Effector memory CD4-positive, alpha-beta T cell (primary cell): ENCODE data around the gene KCNH2.
A peak's percentile ranks its signal among the peaks of the same experiment; 100 is the strongest.

Experiments
- DNase-seq, 3 donors: peaks; one replicate each; pipeline ENCODE4 v3.0.0-alpha.2; 2020
- H3K27ac ChIP-seq: 2 replicates; pipeline ENCODE4 v1.7.0; 2013; ENCODE audit warnings: mild to moderate bottlenecking, low read length, moderate library complexity; ENCODE audit not compliant: insufficient read depth, poor library complexity, severe bottlenecking
- H3K27me3 ChIP-seq: replicated peaks from 2 replicates; pipeline ENCODE4 v1.7.0; 2013; ENCODE audit warnings: mild to moderate bottlenecking, low read length; ENCODE audit not compliant: insufficient read depth, control insufficient read depth, poor library complexity, severe bottlenecking
- H3K36me3 ChIP-seq: 2 replicates; pipeline ENCODE4 v1.7.0; 2013; ENCODE audit warnings: mild to moderate bottlenecking, low read length, moderate library complexity; ENCODE audit not compliant: control insufficient read depth, insufficient read depth
- H3K4me1 ChIP-seq: 2 replicates; pipeline ENCODE4 v1.7.0; 2013; ENCODE audit warnings: low read length, mild to moderate bottlenecking; ENCODE audit not compliant: control insufficient read depth, insufficient read depth, poor library complexity, severe bottlenecking
- H3K4me3 ChIP-seq: 2 replicates; pipeline ENCODE4 v1.7.0; 2013; ENCODE audit warnings: low read length, low read depth, mild to moderate bottlenecking; ENCODE audit not compliant: insufficient read depth, poor library complexity, severe bottlenecking
- H3K9me3 ChIP-seq: 2 replicates; pipeline ENCODE4 v1.7.0; 2013; ENCODE audit warnings: mild to moderate bottlenecking, low read length, moderate library complexity; ENCODE audit not compliant: control insufficient read depth

KCNH2 gene

DNA sequence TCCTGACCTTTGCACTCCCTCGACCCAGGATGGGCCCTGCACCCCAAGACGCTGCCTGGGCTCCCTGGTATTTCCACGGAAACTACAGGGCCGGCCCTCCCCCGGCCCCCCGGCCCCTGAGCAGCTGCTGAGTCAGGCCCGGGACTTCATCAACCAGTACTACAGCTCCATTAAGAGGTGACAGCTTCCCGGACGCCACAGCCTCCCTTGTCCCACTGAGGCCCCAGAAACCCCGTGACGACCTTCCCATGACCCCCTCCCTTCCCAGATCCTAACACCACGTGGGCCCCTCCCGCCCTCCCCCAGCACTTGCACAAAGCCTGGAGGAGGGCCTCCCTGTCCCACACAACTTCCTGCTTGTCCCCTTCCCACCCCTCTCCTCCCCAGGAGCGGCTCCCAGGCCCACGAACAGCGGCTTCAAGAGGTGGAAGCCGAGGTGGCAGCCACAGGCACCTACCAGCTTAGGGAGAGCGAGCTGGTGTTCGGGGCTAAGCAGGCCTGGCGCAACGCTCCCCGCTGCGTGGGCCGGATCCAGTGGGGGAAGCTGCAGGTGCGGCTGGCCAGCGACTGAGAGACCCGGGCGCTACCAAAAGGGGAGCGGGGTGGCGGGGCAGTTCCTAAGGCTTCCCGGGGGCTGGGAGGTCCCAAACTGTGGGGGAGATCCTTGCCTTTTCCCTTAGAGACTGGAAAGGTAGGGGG lies 18.4 kb upstream of the KCNH2 start:
- Histone ChIP-seq H3K36me3 (peaks cover 2% of the 10 kb centered on the region), H3K27ac (no peak overlapping the region), H3K27me3 (no peaks in the 10 kb centered on the region), H3K9me3 (no peaks in the 10 kb centered on the region), H3K4me3 (no peak overlapping the region), H3K4me1 (peaks cover 48% of the 10 kb centered on the region)
- DNase-seq: no peak

GRCh38 chr7:150994838-150995510 lies 16.9 kb upstream of the KCNH2 start:
- DNase-seq: no peak
- Histone ChIP-seq H3K4me1 (peaks cover 48% of the 10 kb centered on the region), H3K4me3 (peak overlapping the region; percentile 32), H3K9me3 (peaks cover 5% of the 10 kb centered on the region), H3K27ac (peak overlapping the region; percentile 47), H3K36me3 (no peaks in the 10 kb centered on the region), H3K27me3 (no peaks in the 10 kb centered on the region)

- Histone ChIP-seq H3K4me3 (peak overlapping the region; percentile 32), H3K9me3 (peaks cover 10% of the 10 kb centered on the region), H3K4me1 (peaks cover 43% of the 10 kb centered on the region), H3K27ac (peak overlapping the region; percentile 47), H3K36me3 (no peaks in the 10 kb centered on the region), H3K27me3 (no peaks in the 10 kb centered on the region)
- DNase-seq: no peak
Observed at GRCh38 chr7:150994141-150994837, 16.2 kb upstream of the KCNH2 start.

DNA sequence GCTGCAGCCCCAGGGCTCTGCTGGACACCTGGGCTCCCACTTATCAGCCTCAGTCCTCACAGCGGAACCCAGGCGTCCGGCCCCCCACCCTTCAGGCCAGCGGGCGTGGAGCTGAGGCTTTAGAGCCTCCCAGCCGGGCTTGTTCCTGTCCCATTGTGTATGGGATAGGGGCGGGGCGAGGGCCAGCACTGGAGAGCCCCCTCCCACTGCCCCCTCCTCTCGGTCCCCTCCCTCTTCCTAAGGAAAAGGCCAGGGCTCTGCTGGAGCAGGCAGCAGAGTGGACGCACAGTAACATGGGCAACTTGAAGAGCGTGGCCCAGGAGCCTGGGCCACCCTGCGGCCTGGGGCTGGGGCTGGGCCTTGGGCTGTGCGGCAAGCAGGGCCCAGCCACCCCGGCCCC lies 15.4 kb upstream of the KCNH2 start:
- DNase-seq: no peak

GRCh38 chr7:150992833-150993302 lies 14.7 kb upstream of the KCNH2 start:
- no peak overlapping the region for H3K4me3 ChIP-seq
- H3K27me3 ChIP-seq: no peaks in the 10 kb centered on the region
- no peaks in the 10 kb centered on the region for H3K36me3 ChIP-seq
- H3K9me3 ChIP-seq: peaks cover 10% of the 10 kb centered on the region
- no peak for DNase-seq
- H3K27ac ChIP-seq: no peak overlapping the region
- peaks cover 43% of the 10 kb centered on the region for H3K4me1 ChIP-seq

More for the DNA sequence above, 15.4 kb upstream of the KCNH2 start:
- Histone ChIP-seq H3K9me3 (peaks cover 10% of the 10 kb centered on the region), H3K27me3 (no peaks in the 10 kb centered on the region), H3K4me1 (peaks cover 43% of the 10 kb centered on the region), H3K36me3 (no peaks in the 10 kb centered on the region), H3K27ac (no peak overlapping the region), H3K4me3 (no peak overlapping the region)

DNA sequence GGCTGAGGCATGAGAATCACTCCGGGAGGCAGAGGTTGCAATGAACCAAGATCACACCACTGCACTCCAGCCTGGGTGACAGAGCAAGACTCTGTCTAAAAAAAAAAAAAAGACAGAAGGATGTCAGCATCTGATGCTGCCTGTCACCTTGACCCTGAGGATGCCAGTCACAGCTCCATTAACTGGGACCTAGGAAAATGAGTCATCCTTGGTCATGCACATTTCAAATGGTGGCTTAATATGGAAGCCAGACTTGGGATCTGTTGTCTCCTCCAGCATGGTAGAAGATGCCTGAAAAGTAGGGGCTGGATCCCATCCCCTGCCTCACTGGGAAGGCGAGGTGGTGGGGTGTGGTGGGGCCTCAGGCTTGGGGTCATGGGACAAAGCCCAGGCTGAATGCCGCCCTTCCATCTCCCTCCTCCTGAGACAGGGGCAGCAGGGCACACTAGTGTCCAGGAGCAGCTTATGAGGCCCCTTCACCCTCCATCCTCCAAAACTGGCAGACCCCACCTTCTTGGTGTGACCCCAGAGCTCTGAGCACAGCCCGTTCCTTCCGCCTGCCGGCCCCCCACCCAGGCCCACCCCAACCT lies 14.0 kb upstream of the KCNH2 start:
- Histone ChIP-seq H3K27ac (no peak overlapping the region), H3K4me1 (peaks cover 46% of the 10 kb centered on the region), H3K27me3 (no peaks in the 10 kb centered on the region), H3K4me3 (no peak overlapping the region), H3K36me3 (no peaks in the 10 kb centered on the region), H3K9me3 (peaks cover 10% of the 10 kb centered on the region)
- no peak for DNase-seq

GRCh38 chr7:150990416-150991186 lies 12.5 kb upstream of the KCNH2 start, which contains the start of gene NOS3:
Gene NOS3 (plus strand): TSS chr7:150991017. CDS start chr7:150993804, 2,787 bp downstream.
- Histone ChIP-seq H3K36me3 (no peaks in the 10 kb centered on the region), H3K4me3 (no peak within 1 kb of the TSS), H3K9me3 (peaks cover 10% of the 10 kb centered on the region), H3K27me3 (no peaks in the 10 kb centered on the region), H3K4me1 (peaks cover 41% of the 10 kb centered on the region), H3K27ac (no peak within 1 kb of the TSS)
- no peak for DNase-seq

- H3K9me3 ChIP-seq: peaks cover 10% of the 10 kb centered on the region
- H3K27me3 ChIP-seq: no peaks in the 10 kb centered on the region
- DNase-seq: no peak
- H3K36me3 ChIP-seq: no peaks in the 10 kb centered on the region
- no peak overlapping the region for H3K4me3 ChIP-seq
- H3K4me1 ChIP-seq: peaks cover 32% of the 10 kb centered on the region
- H3K27ac ChIP-seq: peak overlapping the region; percentile 22
Observed at GRCh38 chr7:150989456-150989855, 11.3 kb upstream of the KCNH2 start.
